SK-N-SH treated with all-trans-retinoic acid at 6 μM for 48 hours (cell line): Measurements from ENCODE around the gene CD38.

ENCODE experiments used
- OSR1 ChIP-seq: fragments of 250-450 bp; sonication (Bioruptor Pico); IDR thresholded peaks from 2 replicates; pipeline ENCODE4 v1.8.0; 2022; ENCODE audit warnings: moderate library complexity, mild to moderate bottlenecking, inconsistent platforms
- ZFP3 ChIP-seq: fragments of 250-450 bp; sonication (Bioruptor Pico); IDR thresholded peaks from 2 replicates; pipeline ENCODE4 v1.5.0; 2020; ENCODE audit warnings: mild to moderate bottlenecking, moderate library complexity
- TF ChIP-seq, protein P1 (sequence below): fragments of 250-450 bp; sonication (Bioruptor Pico); IDR thresholded peaks from 2 replicates; pipeline ENCODE4 v1.5.1; 2020; ENCODE audit warnings: low read depth, mild to moderate bottlenecking, moderate library complexity

DNA sequence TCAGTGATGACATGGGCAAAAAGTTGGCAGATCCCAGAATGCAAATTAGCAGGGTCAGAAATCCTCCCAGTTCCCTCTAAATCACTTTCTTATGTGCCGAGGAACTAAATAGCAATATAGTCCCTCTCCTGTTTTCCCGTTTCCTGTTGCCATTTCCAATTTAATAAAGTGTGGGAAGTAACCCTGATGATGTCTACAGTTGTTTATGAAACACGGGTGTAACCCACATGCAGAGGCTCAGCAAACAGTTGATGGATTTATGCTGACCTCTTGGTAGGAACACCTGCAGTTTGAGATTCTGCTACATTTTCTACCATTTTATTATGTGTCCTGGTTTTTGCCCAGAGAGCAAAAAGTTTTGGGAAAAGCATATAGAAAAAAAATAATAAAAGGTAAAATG lies 103.7 kb downstream of the CD38 start:
- TF ChIP-seq, protein P1, sequence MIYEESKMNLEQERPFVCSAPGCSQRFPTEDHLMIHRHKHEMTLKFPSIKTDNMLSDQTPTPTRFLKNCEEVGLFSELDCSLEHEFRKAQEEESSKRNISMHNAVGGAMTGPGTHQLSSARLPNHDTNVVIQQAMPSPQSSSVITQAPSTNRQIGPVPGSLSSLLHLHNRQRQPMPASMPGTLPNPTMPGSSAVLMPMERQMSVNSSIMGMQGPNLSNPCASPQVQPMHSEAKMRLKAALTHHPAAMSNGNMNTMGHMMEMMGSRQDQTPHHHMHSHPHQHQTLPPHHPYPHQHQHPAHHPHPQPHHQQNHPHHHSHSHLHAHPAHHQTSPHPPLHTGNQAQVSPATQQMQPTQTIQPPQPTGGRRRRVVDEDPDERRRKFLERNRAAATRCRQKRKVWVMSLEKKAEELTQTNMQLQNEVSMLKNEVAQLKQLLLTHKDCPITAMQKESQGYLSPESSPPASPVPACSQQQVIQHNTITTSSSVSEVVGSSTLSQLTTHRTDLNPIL, result no peak
- TF ChIP-seq ZFP3 (CRISPR knock-in tag) (no peak), OSR1 (CRISPR knock-in tag) (no peak)
